DOHH2 (cell line): ENCODE results near the gene DCAF8.

Experiments used
- EZH2phosphoT487 ChIP-seq: fragments of 200-600 bp; sonication (generic); IDR thresholded peaks from 2 replicates; pipeline ENCODE4 v1.6.1; 2017; ENCODE audit warnings: borderline replicate concordance, mild to moderate bottlenecking, antibody characterized with exemption, low read length, moderate library complexity, mixed read lengths
- TF ChIP-seq, protein P1 (sequence below): fragments of 200-600 bp; sonication (generic); IDR thresholded peaks from one replicate; pipeline ENCODE4 v1.5.1; 2014; ENCODE audit warnings: antibody characterized with exemption, mild to moderate bottlenecking, low read depth, low read length; ENCODE audit not compliant: poor library complexity, severe bottlenecking

DNA sequence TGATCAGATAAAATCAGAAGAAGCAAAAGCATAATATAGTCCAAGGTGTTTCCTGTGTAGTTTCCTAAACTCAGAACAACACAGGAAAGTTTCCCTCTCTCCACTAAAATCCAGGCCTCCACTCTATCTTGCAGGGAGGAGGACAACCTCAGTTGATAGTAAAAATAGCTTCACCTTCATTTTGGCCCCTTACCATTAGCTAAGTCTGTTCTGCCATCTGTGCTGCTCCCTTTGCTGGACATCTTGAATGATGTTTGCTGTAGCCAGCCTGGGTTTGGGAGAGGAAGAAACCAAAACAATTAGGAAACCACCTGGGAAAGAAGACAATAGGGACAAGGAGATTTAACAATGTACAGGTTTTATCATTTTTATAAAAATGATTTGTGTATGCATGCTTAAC lies 18.6 kb downstream of the DCAF8 start:
- TF ChIP-seq, protein P1, sequence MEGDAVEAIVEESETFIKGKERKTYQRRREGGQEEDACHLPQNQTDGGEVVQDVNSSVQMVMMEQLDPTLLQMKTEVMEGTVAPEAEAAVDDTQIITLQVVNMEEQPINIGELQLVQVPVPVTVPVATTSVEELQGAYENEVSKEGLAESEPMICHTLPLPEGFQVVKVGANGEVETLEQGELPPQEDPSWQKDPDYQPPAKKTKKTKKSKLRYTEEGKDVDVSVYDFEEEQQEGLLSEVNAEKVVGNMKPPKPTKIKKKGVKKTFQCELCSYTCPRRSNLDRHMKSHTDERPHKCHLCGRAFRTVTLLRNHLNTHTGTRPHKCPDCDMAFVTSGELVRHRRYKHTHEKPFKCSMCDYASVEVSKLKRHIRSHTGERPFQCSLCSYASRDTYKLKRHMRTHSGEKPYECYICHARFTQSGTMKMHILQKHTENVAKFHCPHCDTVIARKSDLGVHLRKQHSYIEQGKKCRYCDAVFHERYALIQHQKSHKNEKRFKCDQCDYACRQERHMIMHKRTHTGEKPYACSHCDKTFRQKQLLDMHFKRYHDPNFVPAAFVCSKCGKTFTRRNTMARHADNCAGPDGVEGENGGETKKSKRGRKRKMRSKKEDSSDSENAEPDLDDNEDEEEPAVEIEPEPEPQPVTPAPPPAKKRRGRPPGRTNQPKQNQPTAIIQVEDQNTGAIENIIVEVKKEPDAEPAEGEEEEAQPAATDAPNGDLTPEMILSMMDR, result no peak
- no peak for TF ChIP-seq EZH2phosphoT487
